PC-9 (cell line): ENCODE measurements around the gene KRTAP10-11. TPM values are rescaled to one million over a fixed set of nuclear protein-coding genes. Genes with fewer than 3 reads are reported as not detected.

Experiments
- BruUV-seq: library from RNA; stranded (reverse); fragments of 400-500 nt; replicated peaks from 2 replicates; lab custom pipeline; 2021; lab: Mats Ljungman, UMichigan
- CTCF ChIA-PET: fragments of 300-600 bp; sonication (Branson Sonifier 250); formaldehyde crosslinking; loops from one replicate; lab custom pipeline; 2022; ENCODE audit warnings: antibody characterized with exemption; lab: Charles Lee
- POLR2A ChIA-PET: fragments of 300-600 bp; sonication (Branson Sonifier 250); formaldehyde crosslinking; loops from one replicate; lab custom pipeline; 2022; ENCODE audit warnings: antibody characterized with exemption; ENCODE audit not compliant: unreplicated experiment; lab: Charles Lee
- DNase-seq, 2 experiments: peaks; one replicate each; pipeline versions ENCODE4 v3.0.0 to v3.0.0-alpha.2; 2015 to 2022; ENCODE audit warnings: mixed read lengths in 1 of 2
- H2AFZ ChIP-seq: fragments of 200-600 bp; sonication (generic); 2 replicates; pipeline ENCODE4 v1.8.1; 2017; ENCODE audit warnings: antibody characterized with exemption
- H3F3A ChIP-seq: fragments of 200-600 bp; sonication (generic); 2 replicates; pipeline ENCODE4 v1.8.1; 2017; ENCODE audit warnings: antibody characterized with exemption, mild to moderate bottlenecking, low read depth; ENCODE audit not compliant: insufficient read depth
- H3K27ac ChIP-seq: fragments of 200-600 bp; sonication (generic); 2 replicates; pipeline ENCODE4 v1.6.1; 2016; ENCODE audit warnings: mixed run types
- H3K27me3 ChIP-seq: fragments of 200-600 bp; sonication (generic); 2 replicates; pipeline ENCODE4 v1.6.1; 2016; ENCODE audit warnings: low read depth, mixed run types; ENCODE audit not compliant: insufficient read depth
- H3K36me3 ChIP-seq: fragments of 200-600 bp; sonication (generic); 2 replicates; pipeline ENCODE4 v1.6.1; 2016; ENCODE audit warnings: low read depth, mixed run types
- H3K4me1 ChIP-seq: fragments of 200-600 bp; sonication (generic); replicated peaks from 2 replicates; pipeline ENCODE4 v1.6.1; 2016; ENCODE audit warnings: mixed run types; ENCODE audit not compliant: insufficient read depth
- H3K4me2 ChIP-seq: fragments of 200-600 bp; sonication (generic); 2 replicates; pipeline ENCODE4 v1.6.1; 2017; ENCODE audit warnings: mixed run types
- H3K4me3 ChIP-seq: fragments of 200-600 bp; sonication (generic); 2 replicates; pipeline ENCODE4 v1.6.1; 2016; ENCODE audit warnings: mixed run types
- H3K79me2 ChIP-seq: fragments of 200-600 bp; sonication (generic); 2 replicates; pipeline ENCODE4 v1.6.1; 2017; ENCODE audit warnings: low read depth, mixed run types
- H3K9me2 ChIP-seq: fragments of 200-600 bp; sonication (generic); 2 replicates; pipeline ENCODE4 v1.8.1; 2017; ENCODE audit warnings: mild to moderate bottlenecking; ENCODE audit not compliant: insufficient read depth
- H3K9me3 ChIP-seq: fragments of 200-600 bp; sonication (generic); 2 replicates; pipeline ENCODE4 v1.8.1; 2016; ENCODE audit warnings: low read depth; ENCODE audit not compliant: insufficient read depth
- H4K20me1 ChIP-seq: fragments of 200-600 bp; sonication (generic); 2 replicates; pipeline ENCODE4 v1.8.1; 2017; ENCODE audit not compliant: insufficient read depth
- EZH2 ChIP-seq: fragments of 200-600 bp; sonication (generic); IDR thresholded peaks from 2 replicates; pipeline ENCODE4 v1.8.0; 2017; ENCODE audit warnings: antibody characterized with exemption, low read depth
- intact Hi-C: fragments of 100-400 bp; cut with micrococcal nuclease; formaldehyde crosslinking; loops from one replicate; pipeline ENCODE4 v1.10.0; 2022; ENCODE audit not compliant: unreplicated experiment
- total RNA-seq: library from RNA; stranded (reverse); gene quantifications from 2 replicates; pipeline ENCODE4 v1.2.3, GENCODE V29; 2021
- TF ChIP-seq, protein P1 (sequence below): fragments of 200-600 bp; sonication (generic); conservative IDR thresholded peaks from 2 replicates; pipeline ENCODE4 v1.6.1; 2017; ENCODE audit warnings: mixed run types, antibody characterized with exemption, mild to moderate bottlenecking, moderate library complexity

KRTAP10-11 gene
- total RNA-seq, 1 experiment from 2014 or later, result not detected

DNA sequence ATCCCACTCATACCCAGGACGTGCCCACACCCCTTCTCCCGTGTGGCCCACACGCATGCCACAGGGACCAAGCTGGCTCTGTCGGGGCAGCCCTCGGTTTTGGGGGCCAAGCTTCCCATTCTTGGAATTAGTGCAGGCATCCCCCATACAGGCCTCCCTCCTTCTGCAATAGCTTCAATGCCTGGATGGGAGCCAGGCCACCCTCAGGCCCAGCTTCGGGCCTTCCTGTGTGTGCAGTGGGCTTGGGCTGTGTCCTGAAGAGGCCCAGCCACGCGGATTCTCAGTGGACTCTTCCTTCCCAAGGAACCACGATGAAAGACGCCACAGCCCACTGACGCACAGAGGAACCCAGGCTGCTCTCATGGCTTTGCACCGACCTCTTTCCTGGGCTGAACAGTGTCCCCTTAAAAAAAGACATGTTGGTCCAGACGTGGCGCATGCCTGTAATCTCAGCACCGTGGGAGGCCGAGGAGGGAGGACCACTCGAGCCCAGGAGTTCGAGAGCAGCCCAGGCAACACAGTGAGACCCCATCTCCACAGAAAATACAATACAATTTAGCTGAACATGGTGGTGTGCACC lies 3.4 kb downstream of the KRTAP10-11 start:
- Histone ChIP-seq H3K4me1 (no peaks in the 10 kb centered on the region), H3K9me3 (no peaks in the 10 kb centered on the region), H4K20me1 (no peaks in the 10 kb centered on the region), H3K4me3 (no peak overlapping the region), H2AFZ (no peak overlapping the region), H3K36me3 (no peaks in the 10 kb centered on the region), H3K79me2 (no peaks in the 10 kb centered on the region), H3K9me2 (no peaks in the 10 kb centered on the region), H3K27ac (no peak overlapping the region), H3K27me3 (peaks cover 74% of the 10 kb centered on the region), H3F3A (no peaks in the 10 kb centered on the region), H3K4me2 (no peak overlapping the region)
- ChIA-PET CTCF (no interaction called here), POLR2A (no interaction called here)
- DNase-seq, result no peak
- TF ChIP-seq EZH2, result no peak
- TF ChIP-seq, protein P1, sequence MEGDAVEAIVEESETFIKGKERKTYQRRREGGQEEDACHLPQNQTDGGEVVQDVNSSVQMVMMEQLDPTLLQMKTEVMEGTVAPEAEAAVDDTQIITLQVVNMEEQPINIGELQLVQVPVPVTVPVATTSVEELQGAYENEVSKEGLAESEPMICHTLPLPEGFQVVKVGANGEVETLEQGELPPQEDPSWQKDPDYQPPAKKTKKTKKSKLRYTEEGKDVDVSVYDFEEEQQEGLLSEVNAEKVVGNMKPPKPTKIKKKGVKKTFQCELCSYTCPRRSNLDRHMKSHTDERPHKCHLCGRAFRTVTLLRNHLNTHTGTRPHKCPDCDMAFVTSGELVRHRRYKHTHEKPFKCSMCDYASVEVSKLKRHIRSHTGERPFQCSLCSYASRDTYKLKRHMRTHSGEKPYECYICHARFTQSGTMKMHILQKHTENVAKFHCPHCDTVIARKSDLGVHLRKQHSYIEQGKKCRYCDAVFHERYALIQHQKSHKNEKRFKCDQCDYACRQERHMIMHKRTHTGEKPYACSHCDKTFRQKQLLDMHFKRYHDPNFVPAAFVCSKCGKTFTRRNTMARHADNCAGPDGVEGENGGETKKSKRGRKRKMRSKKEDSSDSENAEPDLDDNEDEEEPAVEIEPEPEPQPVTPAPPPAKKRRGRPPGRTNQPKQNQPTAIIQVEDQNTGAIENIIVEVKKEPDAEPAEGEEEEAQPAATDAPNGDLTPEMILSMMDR, result no peak
- BruUV-seq, result no TSS peak
- intact Hi-C loops, result no loop called here

DNA sequence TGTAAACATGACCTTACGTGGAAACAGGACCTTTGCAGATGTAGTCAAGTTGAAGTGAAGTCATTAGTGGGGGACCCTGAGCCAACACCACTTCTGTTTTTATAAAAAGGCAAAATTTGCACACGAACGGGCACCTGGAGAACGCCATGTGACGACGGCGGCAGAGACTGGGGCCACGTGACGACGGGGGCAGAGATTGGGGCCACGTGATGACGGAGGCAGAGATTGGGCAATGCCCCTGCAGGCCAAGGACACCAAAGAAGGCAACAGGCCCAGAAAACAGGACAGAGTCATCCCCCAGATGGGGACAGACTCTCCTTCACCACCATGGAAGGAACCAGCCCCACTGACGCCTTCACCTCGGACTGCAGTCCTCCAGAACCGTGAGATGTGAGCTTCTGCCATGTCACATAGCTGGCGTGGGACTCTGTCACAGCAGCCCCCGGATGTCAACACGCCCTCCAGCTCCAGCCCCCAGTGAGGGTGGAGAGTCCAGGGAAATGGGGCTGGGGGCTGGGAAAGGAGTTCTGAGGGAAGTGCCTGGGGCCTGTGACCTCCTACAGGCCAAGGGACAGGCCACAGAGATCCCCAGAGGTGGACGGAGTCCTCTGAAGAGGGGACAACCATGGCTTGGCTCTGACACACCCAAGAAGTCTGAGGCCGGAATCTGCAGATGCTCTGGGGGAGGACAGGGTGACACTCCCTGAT lies 4.2 kb downstream of the KRTAP10-11 start:
- Histone ChIP-seq H3K36me3 (no peaks in the 10 kb centered on the region), H2AFZ (no peak overlapping the region), H3K27ac (no peak overlapping the region), H3K4me3 (no peak overlapping the region), H3K4me2 (no peak overlapping the region), H3K9me2 (no peaks in the 10 kb centered on the region), H3K9me3 (no peaks in the 10 kb centered on the region), H4K20me1 (no peaks in the 10 kb centered on the region), H3F3A (no peaks in the 10 kb centered on the region), H3K4me1 (no peaks in the 10 kb centered on the region), H3K79me2 (no peaks in the 10 kb centered on the region), H3K27me3 (peaks cover 77% of the 10 kb centered on the region)
- CTCF ChIA-PET, result no interaction called here
- POLR2A ChIA-PET, result interaction anchor here (0.7 kb wide), 1 partner anchor 508 kb away, joined by 5 read pairs; no protein-coding TSS in a partner anchor
- TF ChIP-seq EZH2, result no peak
- TF ChIP-seq, protein P1, result no peak
- no peak for DNase-seq
- BruUV-seq, result no TSS peak
- intact Hi-C loops, result no loop called here

DNA sequence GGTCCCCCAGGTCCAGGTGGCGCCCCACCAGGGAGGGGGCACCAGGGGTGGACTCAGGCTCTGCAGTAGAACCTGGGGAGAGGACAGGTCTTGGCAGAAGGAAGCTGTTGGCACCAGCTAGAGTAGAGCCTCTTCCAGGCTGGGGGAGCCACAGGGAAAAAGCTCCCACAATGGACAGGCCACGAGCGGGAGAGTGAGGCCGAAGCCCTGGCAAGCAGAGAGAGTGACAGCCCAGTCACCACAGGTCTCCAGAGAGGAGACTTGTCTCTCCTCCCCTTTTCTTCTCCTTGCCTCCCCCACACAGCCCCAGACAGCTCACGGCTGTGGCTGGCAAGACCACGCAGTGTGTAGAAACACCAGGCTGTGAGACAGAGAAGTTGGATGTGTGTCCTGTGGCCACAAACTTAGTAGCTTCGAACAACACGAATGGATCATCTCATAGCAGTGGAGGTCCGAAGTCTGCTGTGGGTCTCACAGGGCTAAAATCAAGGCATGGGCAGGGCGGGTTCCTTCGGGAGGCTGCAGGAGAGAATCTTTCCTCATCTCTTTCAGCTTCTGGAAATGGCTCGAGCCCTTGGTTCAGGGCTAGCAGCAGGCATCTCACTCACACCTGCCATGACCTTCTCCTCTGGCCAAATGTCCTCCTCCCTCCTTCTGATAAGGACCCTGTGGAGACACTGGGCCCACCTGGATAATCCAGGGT lies 4.9 kb downstream of the KRTAP10-11 start:
- TF ChIP-seq, protein P1, result no peak
- TF ChIP-seq EZH2, result no peak
- Histone ChIP-seq H3F3A (no peaks in the 10 kb centered on the region), H3K9me3 (no peaks in the 10 kb centered on the region), H3K4me1 (no peaks in the 10 kb centered on the region), H2AFZ (no peak overlapping the region), H3K36me3 (no peaks in the 10 kb centered on the region), H4K20me1 (no peaks in the 10 kb centered on the region), H3K27ac (no peak overlapping the region), H3K9me2 (no peaks in the 10 kb centered on the region), H3K79me2 (no peaks in the 10 kb centered on the region), H3K4me2 (no peak overlapping the region), H3K4me3 (no peak overlapping the region), H3K27me3 (peaks cover 80% of the 10 kb centered on the region)
- POLR2A ChIA-PET, result interaction anchor here (0.7 kb wide), 1 partner anchor 507 kb away, joined by 5 read pairs; no protein-coding TSS in a partner anchor
- CTCF ChIA-PET, result no interaction called here
- no TSS peak for BruUV-seq
- DNase-seq, result no peak
- intact Hi-C loops, result no loop called here
